Activated CD4-positive, alpha-beta T cell treated with anti-CD3 and anti-CD28 coated beads, Interleukin-2, amount 50 U/mL, for 48 hours (primary cell): ENCODE data around the gene ECI2.

Source experiments
- DNase-seq, 2 experiments: peaks; one replicate each; pipeline ENCODE4 v3.0.0-alpha.2; 2020

ECI2 gene

GRCh38 chr6:4134841-4135664 is at the start of gene ECI2:
Gene ECI2, minus strand, starts transcription at chr6:4135575. Its CDS starts 15 bp downstream, at chr6:4135560.
- peak; percentile 54 to 62 for DNase-seq

- DNase-seq: no peak
Observed at GRCh38 chr6:4180652-4181255, 45.4 kb upstream of the ECI2 start.

- DNase-seq: no peak
Observed at GRCh38 chr6:4179960-4180651, 44.7 kb upstream of the ECI2 start.

- DNase-seq: no peak
Observed at GRCh38 chr6:4178737-4179333, 43.5 kb upstream of the ECI2 start.

- no peak for DNase-seq
Observed at GRCh38 chr6:4176907-4177306, 41.5 kb upstream of the ECI2 start.

GRCh38 chr6:4174042-4174441 is 38.7 kb upstream of the ECI2 start:
- DNase-seq: no peak

GRCh38 chr6:4172368-4172767 is 37.0 kb upstream of the ECI2 start:
- DNase-seq: no peak

- no peak for DNase-seq
Observed at GRCh38 chr6:4170297-4170696, 34.9 kb upstream of the ECI2 start.

- DNase-seq: no peak
Observed at GRCh38 chr6:4169028-4169789, 33.8 kb upstream of the ECI2 start.

GRCh38 chr6:4167833-4168232 is 32.5 kb upstream of the ECI2 start:
- no peak for DNase-seq

- no peak for DNase-seq
Observed at GRCh38 chr6:4167123-4167522, 31.7 kb upstream of the ECI2 start.

- no peak for DNase-seq
Observed at GRCh38 chr6:4164456-4164855, 29.1 kb upstream of the ECI2 start.

GRCh38 chr6:4164117-4164442 is 28.7 kb upstream of the ECI2 start:
- no peak for DNase-seq

GRCh38 chr6:4163408-4164116 is 28.2 kb upstream of the ECI2 start:
- no peak for DNase-seq

GRCh38 chr6:4162370-4162769 is 27.0 kb upstream of the ECI2 start:
- no peak for DNase-seq

GRCh38 chr6:4159491-4159890 is 24.1 kb upstream of the ECI2 start:
- DNase-seq: no peak

- no peak for DNase-seq
Observed at GRCh38 chr6:4157506-4157905, 22.1 kb upstream of the ECI2 start.

GRCh38 chr6:4155848-4156466 is 20.6 kb upstream of the ECI2 start:
- DNase-seq: peak; percentile 73 to 83

- DNase-seq: no peak
Observed at GRCh38 chr6:4153514-4153985, 18.2 kb upstream of the ECI2 start.

GRCh38 chr6:4145083-4145482 is 9.7 kb upstream of the ECI2 start:
- no peak for DNase-seq

GRCh38 chr6:4139272-4139671 is 3.9 kb upstream of the ECI2 start:
- DNase-seq: no peak

- DNase-seq: no peak
Observed at GRCh38 chr6:4138186-4138585, 2.8 kb upstream of the ECI2 start.
